Peyer's patch (tissue), 4 donors: ENCODE data around the gene RBFA.

ENCODE experiments used
- CTCF ChIP-seq, 6 experiments: fragments of 450-650 bp in 4 of 6; fragments of 200-600 bp in 2 of 6; sonication (generic) in 1 of 6; IDR thresholded peaks; one replicate each; pipeline ENCODE4 v1.5.1; 2017 to 2019; ENCODE audit warnings: antibody characterized with exemption in 6 of 6, mild to moderate bottlenecking in 3 of 6, moderate library complexity in 1 of 6
- POLR2A ChIP-seq, 2 donors: fragments of 450-650 bp; IDR thresholded peaks; one replicate each; pipeline ENCODE4 v1.5.1; 2017; ENCODE audit warnings: antibody characterized with exemption in 2 of 2, mild to moderate bottlenecking in 2 of 2, moderate library complexity in 2 of 2

GRCh38 chr18:80046011-80046410 lies 11.8 kb downstream of the RBFA start:
- TF ChIP-seq POLR2A (IDR thresholded peaks at IDR 0.05) (no peak), CTCF (IDR thresholded peaks at IDR 0.05) (no peak)
